Measurements from ENCODE around the gene NAGS. TPM values are rescaled to one million over a fixed set of nuclear protein-coding genes. Genes with fewer than 3 reads are reported as not detected.

The NAGS gene
- total RNA-seq, 1 experiment from 2014 or later: 1.6 TPM

DNA sequence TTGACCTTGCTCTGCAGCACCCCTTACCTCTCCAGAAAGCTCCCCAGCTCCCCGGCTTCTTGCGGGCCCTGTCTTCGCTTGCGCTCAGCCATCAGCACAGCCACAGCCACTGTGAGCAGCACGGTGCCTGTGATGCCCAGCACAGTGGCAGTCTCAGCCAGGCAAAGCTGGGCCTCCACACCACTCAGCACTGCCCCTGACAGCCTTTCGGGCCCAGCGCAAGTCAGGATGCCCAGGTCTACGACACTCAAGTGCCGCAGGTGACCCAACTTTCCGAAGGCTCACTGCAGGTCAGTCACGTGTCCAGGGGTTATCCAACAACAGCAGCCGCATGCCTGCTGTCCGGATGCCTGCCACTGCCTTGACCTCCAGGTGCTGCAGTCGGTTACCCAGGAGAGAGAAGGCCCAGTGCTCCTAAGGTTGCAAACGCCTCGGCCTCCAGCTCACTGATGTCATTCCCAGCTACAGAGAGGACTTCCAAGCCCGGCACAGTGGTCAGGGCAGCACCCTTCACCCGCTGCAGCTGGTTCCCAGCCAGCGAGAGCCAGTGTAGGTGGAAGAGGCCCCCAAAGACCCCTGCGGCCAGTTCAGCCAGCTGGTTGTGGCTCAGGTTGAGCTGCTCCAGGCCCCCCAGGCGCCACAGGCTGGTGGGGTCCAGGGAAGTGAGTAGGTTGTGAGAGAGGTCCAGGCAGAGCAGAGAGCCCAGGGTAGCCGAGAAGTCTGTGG is 19.3 kb downstream of the NAGS start:
- H3K4me3 Mint-ChIP-seq (ENCODE audit: low read depth, unreplicated experiment): no peak overlapping the region
- H3K27ac Mint-ChIP-seq (ENCODE audit: unreplicated experiment): no peak overlapping the region
- no TSS peak for BruUV-seq (replicated peaks)
- CTCF ChIA-PET: interaction anchor here (0.6 kb wide), 1 partner anchor 18 kb away, joined by 3 read pairs; no protein-coding TSS in a partner anchor
- no peaks in the 10 kb centered on the region for H3K4me1 Mint-ChIP-seq (ENCODE audit: low read depth, unreplicated experiment)
- intact Hi-C loops (cut with micrococcal nuclease; ENCODE audit: unreplicated experiment): no loop called here
- TF ChIP-seq, protein P1, sequence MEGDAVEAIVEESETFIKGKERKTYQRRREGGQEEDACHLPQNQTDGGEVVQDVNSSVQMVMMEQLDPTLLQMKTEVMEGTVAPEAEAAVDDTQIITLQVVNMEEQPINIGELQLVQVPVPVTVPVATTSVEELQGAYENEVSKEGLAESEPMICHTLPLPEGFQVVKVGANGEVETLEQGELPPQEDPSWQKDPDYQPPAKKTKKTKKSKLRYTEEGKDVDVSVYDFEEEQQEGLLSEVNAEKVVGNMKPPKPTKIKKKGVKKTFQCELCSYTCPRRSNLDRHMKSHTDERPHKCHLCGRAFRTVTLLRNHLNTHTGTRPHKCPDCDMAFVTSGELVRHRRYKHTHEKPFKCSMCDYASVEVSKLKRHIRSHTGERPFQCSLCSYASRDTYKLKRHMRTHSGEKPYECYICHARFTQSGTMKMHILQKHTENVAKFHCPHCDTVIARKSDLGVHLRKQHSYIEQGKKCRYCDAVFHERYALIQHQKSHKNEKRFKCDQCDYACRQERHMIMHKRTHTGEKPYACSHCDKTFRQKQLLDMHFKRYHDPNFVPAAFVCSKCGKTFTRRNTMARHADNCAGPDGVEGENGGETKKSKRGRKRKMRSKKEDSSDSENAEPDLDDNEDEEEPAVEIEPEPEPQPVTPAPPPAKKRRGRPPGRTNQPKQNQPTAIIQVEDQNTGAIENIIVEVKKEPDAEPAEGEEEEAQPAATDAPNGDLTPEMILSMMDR (IDR thresholded peaks at IDR 0.05; ENCODE audit: unreplicated experiment): no peak
- no peaks in the 10 kb centered on the region for H3K27me3 Mint-ChIP-seq (ENCODE audit: unreplicated experiment)
- H3K9me3 Mint-ChIP-seq (ENCODE audit: low read depth, unreplicated experiment): no peaks in the 10 kb centered on the region
- no peak for DNase-seq
- H3K36me3 Mint-ChIP-seq (ENCODE audit: insufficient read depth, unreplicated experiment): peaks cover 44% of the 10 kb centered on the region

DNA sequence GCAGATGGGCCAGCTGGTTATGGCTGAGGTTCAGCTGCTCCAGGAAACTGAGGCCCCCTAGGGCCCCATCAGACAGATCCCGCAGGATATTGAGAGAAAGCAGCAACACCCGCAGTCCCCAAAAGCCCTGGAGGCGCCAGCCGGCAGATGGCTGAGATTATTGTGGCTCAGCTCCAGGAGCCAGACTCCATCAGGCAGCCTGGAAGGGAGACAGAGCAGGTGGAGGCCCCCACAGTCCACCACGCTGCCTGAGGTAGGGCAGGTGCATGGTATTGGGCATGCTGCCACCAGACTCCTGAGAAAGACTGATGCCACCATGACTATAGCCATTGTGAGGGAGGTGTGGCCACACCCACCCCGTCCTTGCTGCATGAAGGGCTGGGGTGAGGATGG is 19.8 kb downstream of the NAGS start:
- no peak overlapping the region for H3K27ac Mint-ChIP-seq (ENCODE audit: unreplicated experiment)
- no peak for DNase-seq
- BruUV-seq (replicated peaks): no TSS peak

GRCh38 chr17:44024853-44025252 is 20.4 kb downstream of the NAGS start:
- DNase-seq: no peak
- CTCF ChIA-PET: no interaction called here
- Mint-ChIP-seq H3K27ac (ENCODE audit: unreplicated experiment) (no peak overlapping the region), H3K27me3 (ENCODE audit: unreplicated experiment) (no peaks in the 10 kb centered on the region), H3K36me3 (ENCODE audit: insufficient read depth, unreplicated experiment) (peaks cover 50% of the 10 kb centered on the region), H3K4me3 (ENCODE audit: low read depth, unreplicated experiment) (no peak overlapping the region), H3K4me1 (ENCODE audit: low read depth, unreplicated experiment) (no peaks in the 10 kb centered on the region), H3K9me3 (ENCODE audit: low read depth, unreplicated experiment) (no peaks in the 10 kb centered on the region)
- intact Hi-C loops (cut with micrococcal nuclease; ENCODE audit: unreplicated experiment): no loop called here
- TF ChIP-seq, protein P1 (IDR thresholded peaks at IDR 0.05; ENCODE audit: unreplicated experiment): no peak
- BruUV-seq (replicated peaks): no TSS peak

More for the DNA sequence above, 19.8 kb downstream of the NAGS start:
- TF ChIP-seq, protein P1 (IDR thresholded peaks at IDR 0.05; ENCODE audit: unreplicated experiment): no peak
- intact Hi-C loops (cut with micrococcal nuclease; ENCODE audit: unreplicated experiment): no loop called here
- H3K4me1 Mint-ChIP-seq (ENCODE audit: low read depth, unreplicated experiment): no peaks in the 10 kb centered on the region
- CTCF ChIA-PET: no interaction called here
- no peaks in the 10 kb centered on the region for H3K9me3 Mint-ChIP-seq (ENCODE audit: low read depth, unreplicated experiment)
- H3K27me3 Mint-ChIP-seq (ENCODE audit: unreplicated experiment): no peaks in the 10 kb centered on the region
- no peak overlapping the region for H3K4me3 Mint-ChIP-seq (ENCODE audit: low read depth, unreplicated experiment)
- H3K36me3 Mint-ChIP-seq (ENCODE audit: insufficient read depth, unreplicated experiment): peaks cover 49% of the 10 kb centered on the region

GRCh38 chr17:44029736-44030135 is 25.3 kb downstream of the NAGS start:
- TF ChIP-seq, protein P1 (IDR thresholded peaks at IDR 0.05; ENCODE audit: unreplicated experiment): no peak
- intact Hi-C loops (cut with micrococcal nuclease; ENCODE audit: unreplicated experiment): no loop called here
- no peak for DNase-seq
- CTCF ChIA-PET: interaction anchor here (0.6 kb wide), 1 partner anchor 17 kb away, joined by 3 read pairs; no protein-coding TSS in a partner anchor
- no peak overlapping the region for H3K4me3 Mint-ChIP-seq (ENCODE audit: low read depth, unreplicated experiment)
- H3K4me1 Mint-ChIP-seq (ENCODE audit: low read depth, unreplicated experiment): no peaks in the 10 kb centered on the region
- no TSS peak for BruUV-seq (replicated peaks)
- no peak overlapping the region for H3K27ac Mint-ChIP-seq (ENCODE audit: unreplicated experiment)
- H3K36me3 Mint-ChIP-seq (ENCODE audit: insufficient read depth, unreplicated experiment): peaks cover 52% of the 10 kb centered on the region
- no peaks in the 10 kb centered on the region for H3K27me3 Mint-ChIP-seq (ENCODE audit: unreplicated experiment)
- no peaks in the 10 kb centered on the region for H3K9me3 Mint-ChIP-seq (ENCODE audit: low read depth, unreplicated experiment)

All from Calu3 (cell line).